ENCODE data around the gene MOCOS. TPM values are rescaled to one million over a fixed set of nuclear protein-coding genes. Genes with fewer than 3 reads are reported as not detected.

MOCOS gene
- total RNA-seq, 2 experiments from 2014 or later = 0.21 to 0.47 TPM

DNA sequence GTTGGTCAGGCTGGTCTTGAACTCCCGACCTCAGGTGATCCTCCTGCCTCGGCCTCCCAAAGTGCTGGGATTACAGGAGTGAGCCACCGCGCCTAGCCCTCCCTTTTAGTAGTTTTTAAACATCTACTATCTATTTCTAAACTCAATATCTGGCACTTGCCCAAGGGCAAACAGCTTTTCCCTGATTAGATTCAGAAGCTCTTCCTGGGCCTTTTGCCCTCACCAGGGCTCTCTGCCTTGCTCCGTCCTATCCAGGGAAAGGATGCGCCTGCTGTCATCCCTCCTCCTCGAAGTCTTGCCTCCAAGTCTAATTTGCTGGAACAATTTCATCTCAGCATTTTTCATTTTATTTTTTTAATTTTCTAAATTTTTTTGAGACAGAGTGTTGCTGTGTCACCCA is 68.8 kb downstream of the MOCOS start:
- H3K36me3 Mint-ChIP-seq (ENCODE audit: low read depth) = no peaks in the 10 kb centered on the region
- peaks cover 6% of the 10 kb centered on the region for H3K27me3 Mint-ChIP-seq (ENCODE audit: low read depth)
- POLR2A ChIA-PET = no interaction called here
- no peaks in the 10 kb centered on the region for H3K9me3 Mint-ChIP-seq (ENCODE audit: insufficient read depth)
- H3K27ac Mint-ChIP-seq = no peak overlapping the region
- no peak overlapping the region for H3K4me3 Mint-ChIP-seq
- DNase-seq (no peak), ATAC-seq (no peak)
- no peaks in the 10 kb centered on the region for H3K4me1 Mint-ChIP-seq (ENCODE audit: low read depth)
- CTCF ChIA-PET = no interaction called here

DNA sequence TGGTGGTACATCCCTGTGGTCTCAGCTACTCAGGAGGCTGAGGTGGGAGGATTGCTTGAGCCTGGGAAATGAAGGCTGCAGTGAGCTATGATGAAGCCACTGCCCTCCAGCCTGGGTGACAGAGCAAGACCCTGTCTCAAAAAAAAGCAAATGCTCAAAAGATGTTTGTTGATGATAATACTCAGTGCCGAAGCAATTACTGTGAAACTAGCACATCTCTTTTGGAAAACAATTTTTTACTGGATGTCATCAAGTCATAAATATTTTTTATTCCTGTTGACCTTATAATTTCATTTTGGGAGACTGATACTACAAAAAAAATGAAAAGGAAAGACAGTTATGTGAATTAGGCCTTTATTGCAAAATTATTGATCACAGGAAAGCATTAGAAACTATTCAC is 75.7 kb downstream of the MOCOS start:
- H3K36me3 Mint-ChIP-seq (ENCODE audit: low read depth) = no peaks in the 10 kb centered on the region
- CTCF ChIA-PET = no interaction called here
- H3K9me3 Mint-ChIP-seq (ENCODE audit: insufficient read depth) = no peaks in the 10 kb centered on the region
- no peak overlapping the region for H3K4me3 Mint-ChIP-seq
- peaks cover 2% of the 10 kb centered on the region for H3K4me1 Mint-ChIP-seq (ENCODE audit: low read depth)
- ATAC-seq = no peak
- DNase-seq = no peak
- no peak overlapping the region for H3K27ac Mint-ChIP-seq
- peaks cover 2% of the 10 kb centered on the region for H3K27me3 Mint-ChIP-seq (ENCODE audit: low read depth)
- POLR2A ChIA-PET = no interaction called here

DNA sequence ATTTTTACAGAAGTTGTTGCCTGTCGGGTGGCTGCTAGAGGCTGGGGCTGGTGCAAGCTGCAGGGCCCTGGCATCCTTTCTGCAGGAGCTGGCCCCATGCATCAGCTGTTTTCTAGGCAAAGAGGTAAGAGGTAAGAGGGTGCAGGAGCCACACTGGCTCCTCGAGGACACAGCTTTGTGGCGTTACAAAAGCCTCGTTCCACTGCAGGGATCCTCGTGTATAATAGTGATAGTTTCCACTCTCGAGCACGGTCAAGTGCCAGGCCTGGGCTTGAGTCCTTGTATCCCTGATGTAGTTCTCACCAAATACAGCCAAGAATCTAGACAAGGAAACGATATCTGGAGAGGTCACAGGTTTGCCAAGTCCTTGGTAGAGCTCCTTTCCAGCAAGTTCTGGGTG is 77.0 kb downstream of the MOCOS start:
- ChIA-PET CTCF (no interaction called here), POLR2A (no interaction called here)
- Mint-ChIP-seq H3K27me3 (ENCODE audit: low read depth) (peaks cover 2% of the 10 kb centered on the region), H3K4me3 (no peak overlapping the region), H3K4me1 (ENCODE audit: low read depth) (peaks cover 4% of the 10 kb centered on the region), H3K36me3 (ENCODE audit: low read depth) (no peaks in the 10 kb centered on the region), H3K27ac (no peak overlapping the region), H3K9me3 (ENCODE audit: insufficient read depth) (no peaks in the 10 kb centered on the region)
- ATAC-seq = no peak
- no peak for DNase-seq

DNA sequence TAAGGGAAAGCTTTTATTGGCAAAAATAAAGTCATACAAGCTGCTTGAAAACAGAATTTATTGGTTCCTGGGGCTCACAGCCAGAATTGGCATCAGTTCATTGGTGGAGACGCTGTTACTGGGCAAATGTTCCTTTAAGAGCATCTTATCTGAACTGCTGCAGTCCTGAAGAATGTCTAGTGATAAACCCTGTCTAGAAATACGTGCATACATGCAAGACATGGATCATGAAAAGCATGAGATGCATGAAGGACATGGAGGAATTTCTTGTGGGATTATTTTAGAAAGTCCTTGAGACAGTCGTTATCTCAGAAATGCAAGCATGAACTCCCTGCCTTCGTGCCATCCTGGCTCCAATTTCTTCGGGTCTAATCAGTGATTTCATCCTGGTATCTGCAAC is 77.7 kb downstream of the MOCOS start:
- Mint-ChIP-seq H3K4me1 (ENCODE audit: low read depth) (peaks cover 4% of the 10 kb centered on the region), H3K27ac (no peak overlapping the region), H3K4me3 (no peak overlapping the region), H3K36me3 (ENCODE audit: low read depth) (no peaks in the 10 kb centered on the region), H3K27me3 (ENCODE audit: low read depth) (peaks cover 4% of the 10 kb centered on the region), H3K9me3 (ENCODE audit: insufficient read depth) (no peaks in the 10 kb centered on the region)
- ATAC-seq (no peak), DNase-seq (no peak)
- CTCF ChIA-PET = no interaction called here
- POLR2A ChIA-PET = no interaction called here

DNA sequence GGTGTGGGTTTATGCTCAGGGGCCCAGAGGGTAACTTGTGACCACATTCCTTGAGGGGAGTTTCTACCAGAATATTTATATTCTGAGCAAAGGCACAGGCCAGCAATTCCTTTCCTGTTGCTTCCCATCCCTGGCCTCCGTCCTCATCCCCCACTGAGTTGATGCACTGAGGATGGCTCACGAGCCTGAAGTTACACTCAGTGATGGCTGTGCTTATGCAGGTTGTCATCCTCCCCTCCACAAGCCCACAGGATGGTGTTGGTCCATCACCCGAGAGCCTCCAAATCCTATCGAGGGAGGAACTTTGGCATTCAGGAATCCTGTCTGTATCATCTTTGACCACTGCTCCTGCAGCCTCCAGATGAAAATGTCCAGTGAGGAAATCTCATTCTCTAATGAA is 81.9 kb downstream of the MOCOS start:
- Mint-ChIP-seq H3K4me3 (no peak overlapping the region), H3K27me3 (ENCODE audit: low read depth) (peaks cover 4% of the 10 kb centered on the region), H3K9me3 (ENCODE audit: insufficient read depth) (no peaks in the 10 kb centered on the region), H3K36me3 (ENCODE audit: low read depth) (no peaks in the 10 kb centered on the region), H3K27ac (no peak overlapping the region), H3K4me1 (ENCODE audit: low read depth) (peaks cover 4% of the 10 kb centered on the region)
- ATAC-seq = no peak
- ChIA-PET CTCF (no interaction called here), POLR2A (no interaction called here)
- DNase-seq = no peak

DNA sequence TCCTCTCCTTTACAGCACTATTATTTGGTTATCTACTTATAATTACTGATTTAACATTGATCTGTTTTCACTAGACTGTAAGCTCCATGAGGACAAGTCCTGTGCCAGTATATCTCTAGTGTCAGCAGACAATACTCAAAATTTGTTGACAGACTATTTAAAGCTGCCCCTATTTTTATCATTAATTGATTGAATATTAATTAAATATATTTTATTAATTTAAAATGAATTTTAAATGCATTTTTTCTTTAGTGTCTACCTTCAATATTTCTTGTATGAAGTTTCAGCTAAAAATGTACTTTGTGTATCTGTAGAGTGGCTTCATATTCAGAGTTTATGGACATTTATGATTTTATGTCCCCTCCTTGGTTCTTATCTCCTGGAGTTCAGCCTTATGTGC is 83.9 kb downstream of the MOCOS start:
- Mint-ChIP-seq H3K36me3 (ENCODE audit: low read depth) (no peaks in the 10 kb centered on the region), H3K9me3 (ENCODE audit: insufficient read depth) (no peaks in the 10 kb centered on the region), H3K4me1 (ENCODE audit: low read depth) (peaks cover 4% of the 10 kb centered on the region), H3K27me3 (ENCODE audit: low read depth) (peaks cover 12% of the 10 kb centered on the region), H3K27ac (no peak overlapping the region), H3K4me3 (no peak overlapping the region)
- no peak for DNase-seq
- ChIA-PET POLR2A (no interaction called here), CTCF (no interaction called here)
- no peak for ATAC-seq

DNA sequence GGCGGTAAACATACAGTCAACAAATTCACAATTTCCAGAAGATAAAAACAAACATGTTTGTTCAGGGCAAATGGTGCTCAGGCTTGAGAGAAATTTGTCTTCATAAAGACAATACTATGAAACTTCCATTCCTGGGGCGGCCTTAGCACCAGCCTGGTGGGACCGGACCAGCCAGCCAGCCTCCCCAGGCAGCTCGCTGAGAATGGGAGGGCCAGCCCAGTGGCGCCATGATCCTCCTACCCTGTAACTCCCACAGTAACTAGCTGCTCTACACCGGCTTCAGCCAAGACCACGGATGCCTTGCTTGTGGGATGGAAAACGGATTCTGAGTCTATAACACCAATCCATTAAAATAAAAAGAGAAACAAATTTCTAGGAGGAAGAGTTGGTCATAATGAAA is 86.0 kb downstream of the MOCOS start:
- ChIA-PET POLR2A (interaction anchor here (0.6 kb wide), 1 partner anchor 19 kb away, joined by 3 read pairs; no protein-coding TSS in a partner anchor), CTCF (interaction anchor here (1.6 kb wide), 1 partner anchor 11 kb away, joined by 7 read pairs; no protein-coding TSS in a partner anchor)
- no peaks in the 10 kb centered on the region for H3K36me3 Mint-ChIP-seq (ENCODE audit: low read depth)
- DNase-seq = no peak
- H3K27me3 Mint-ChIP-seq (ENCODE audit: low read depth) = peaks cover 17% of the 10 kb centered on the region
- no peaks in the 10 kb centered on the region for H3K9me3 Mint-ChIP-seq (ENCODE audit: insufficient read depth)
- no peak for ATAC-seq
- H3K27ac Mint-ChIP-seq = no peak overlapping the region
- H3K4me1 Mint-ChIP-seq (ENCODE audit: low read depth) = no peaks in the 10 kb centered on the region
- H3K4me3 Mint-ChIP-seq = no peak overlapping the region

DNA sequence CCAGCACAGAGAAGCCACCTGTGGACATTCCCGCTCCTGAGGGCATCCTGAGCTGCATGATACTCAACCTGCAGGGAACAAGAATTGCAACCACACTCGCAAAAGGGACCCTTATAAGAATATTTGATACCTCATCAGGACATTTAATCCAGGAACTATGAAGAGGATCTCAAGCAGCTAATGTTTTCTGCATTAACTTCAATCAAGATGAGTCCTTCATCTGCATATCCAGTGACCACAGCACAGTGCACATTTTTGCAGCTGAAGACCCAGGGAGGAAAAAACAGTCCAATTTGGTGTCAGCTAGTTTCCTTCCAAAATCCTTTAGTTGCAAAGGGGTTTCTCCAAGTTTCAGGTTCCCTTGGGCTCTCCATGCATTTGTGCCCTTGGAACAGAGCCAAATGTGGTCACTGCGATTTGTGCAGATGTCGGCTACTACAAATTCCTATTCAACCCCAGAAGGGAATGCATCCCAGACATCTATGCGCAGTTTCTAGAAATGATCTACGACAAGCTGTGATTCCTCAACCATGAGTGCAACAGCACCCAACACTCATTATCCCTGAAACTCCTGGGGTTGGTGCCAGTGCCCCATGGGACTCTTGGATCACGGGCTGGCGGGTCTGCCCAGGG is 86.9 kb downstream of the MOCOS start:
- CTCF ChIA-PET = interaction anchor here (1.6 kb wide), 1 partner anchor 10 kb away, joined by 7 read pairs; no protein-coding TSS in a partner anchor
- Mint-ChIP-seq H3K4me3 (no peak overlapping the region), H3K4me1 (ENCODE audit: low read depth) (no peaks in the 10 kb centered on the region), H3K27ac (no peak overlapping the region), H3K9me3 (ENCODE audit: insufficient read depth) (no peaks in the 10 kb centered on the region), H3K27me3 (ENCODE audit: low read depth) (peaks cover 21% of the 10 kb centered on the region), H3K36me3 (ENCODE audit: low read depth) (no peaks in the 10 kb centered on the region)
- POLR2A ChIA-PET = no interaction called here
- DNase-seq (no peak), ATAC-seq (no peak)

DNA sequence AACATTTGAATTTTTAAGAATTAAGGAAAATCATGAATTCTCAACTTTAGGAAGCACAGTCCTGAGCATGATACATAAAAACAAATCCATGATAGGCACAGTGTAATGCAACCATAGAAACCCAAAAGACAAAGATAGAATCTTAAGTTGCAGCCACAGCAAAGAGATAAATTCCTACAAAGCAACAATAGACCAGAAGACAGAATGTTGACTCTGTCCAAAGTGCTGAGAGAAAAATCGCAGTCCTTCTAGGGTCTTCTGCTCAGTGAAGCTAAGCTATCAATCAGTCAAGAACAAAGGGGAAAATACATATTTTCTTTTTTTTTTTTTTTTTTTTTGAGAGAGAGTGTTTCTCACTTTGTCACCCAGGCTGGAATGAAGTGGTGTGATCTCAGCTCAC is 88.3 kb downstream of the MOCOS start:
- ATAC-seq = no peak
- H3K9me3 Mint-ChIP-seq (ENCODE audit: insufficient read depth) = no peaks in the 10 kb centered on the region
- no peak for DNase-seq
- H3K27ac Mint-ChIP-seq = no peak overlapping the region
- CTCF ChIA-PET = no interaction called here
- POLR2A ChIA-PET = no interaction called here
- peaks cover 26% of the 10 kb centered on the region for H3K27me3 Mint-ChIP-seq (ENCODE audit: low read depth)
- no peak overlapping the region for H3K4me3 Mint-ChIP-seq
- H3K36me3 Mint-ChIP-seq (ENCODE audit: low read depth) = no peaks in the 10 kb centered on the region
- H3K4me1 Mint-ChIP-seq (ENCODE audit: low read depth) = no peaks in the 10 kb centered on the region

DNA sequence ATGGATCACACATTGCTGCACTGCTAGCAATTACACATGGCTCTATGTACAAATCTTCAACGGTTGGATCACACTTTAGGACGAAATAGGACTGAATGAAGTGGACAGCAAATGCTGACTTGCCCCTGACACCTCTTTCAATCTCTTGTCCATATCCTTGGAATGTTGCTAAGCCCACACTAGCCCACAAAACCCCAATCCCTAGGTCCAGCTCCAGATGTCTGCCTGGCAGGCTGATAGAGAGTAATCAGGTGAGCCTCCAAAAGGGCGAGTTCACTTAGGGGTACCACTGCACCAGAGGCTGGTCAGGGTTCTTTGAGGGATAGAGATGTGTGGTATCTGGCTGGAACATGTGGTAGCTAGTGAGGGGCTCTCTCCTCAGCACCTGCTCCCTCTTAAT is 91.7 kb downstream of the MOCOS start:
- H3K4me3 Mint-ChIP-seq = no peak overlapping the region
- H3K27me3 Mint-ChIP-seq (ENCODE audit: low read depth) = peaks cover 29% of the 10 kb centered on the region
- no peak for DNase-seq
- no peaks in the 10 kb centered on the region for H3K4me1 Mint-ChIP-seq (ENCODE audit: low read depth)
- ChIA-PET CTCF (interaction anchor here (0.6 to 3.4 kb wide), 3 partner anchors 183 to 194 kb away, joined by 3 to 19 read pairs (median 6); no protein-coding TSS in a partner anchor), POLR2A (no interaction called here)
- no peak for ATAC-seq
- no peak overlapping the region for H3K27ac Mint-ChIP-seq
- H3K9me3 Mint-ChIP-seq (ENCODE audit: insufficient read depth) = no peaks in the 10 kb centered on the region
- no peaks in the 10 kb centered on the region for H3K36me3 Mint-ChIP-seq (ENCODE audit: low read depth)

DNA sequence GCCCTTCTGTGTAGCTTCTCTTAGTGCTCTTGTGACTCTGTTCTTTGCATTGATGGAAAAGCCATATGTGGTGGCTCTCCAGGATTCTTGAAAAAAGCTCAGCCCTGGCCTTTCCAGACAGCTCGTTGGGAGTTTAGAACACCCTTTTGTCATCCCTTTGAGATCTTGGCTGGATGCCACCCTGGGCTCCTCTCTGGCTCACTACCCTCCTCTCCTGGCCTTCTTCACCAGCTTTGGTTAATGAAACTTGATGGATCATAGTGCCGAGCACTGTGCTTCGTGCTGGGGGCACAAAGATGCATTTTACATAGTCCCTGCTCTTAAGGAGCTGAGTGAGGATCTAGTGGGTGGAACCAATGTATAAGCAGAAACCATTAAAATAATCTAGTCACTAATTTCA is 94.6 kb downstream of the MOCOS start:
- ATAC-seq = no peak
- Mint-ChIP-seq H3K27me3 (ENCODE audit: low read depth) (peaks cover 18% of the 10 kb centered on the region), H3K9me3 (ENCODE audit: insufficient read depth) (no peaks in the 10 kb centered on the region), H3K4me3 (no peak overlapping the region), H3K36me3 (ENCODE audit: low read depth) (no peaks in the 10 kb centered on the region), H3K27ac (no peak overlapping the region), H3K4me1 (ENCODE audit: low read depth) (peaks cover 1% of the 10 kb centered on the region)
- DNase-seq = no peak
- POLR2A ChIA-PET = no interaction called here
- CTCF ChIA-PET = interaction anchor here (1.2 to 5.6 kb wide), 3 partner anchors 62 to 264 kb away, joined by 4 to 47 read pairs (median 19); no protein-coding TSS in a partner anchor

DNA sequence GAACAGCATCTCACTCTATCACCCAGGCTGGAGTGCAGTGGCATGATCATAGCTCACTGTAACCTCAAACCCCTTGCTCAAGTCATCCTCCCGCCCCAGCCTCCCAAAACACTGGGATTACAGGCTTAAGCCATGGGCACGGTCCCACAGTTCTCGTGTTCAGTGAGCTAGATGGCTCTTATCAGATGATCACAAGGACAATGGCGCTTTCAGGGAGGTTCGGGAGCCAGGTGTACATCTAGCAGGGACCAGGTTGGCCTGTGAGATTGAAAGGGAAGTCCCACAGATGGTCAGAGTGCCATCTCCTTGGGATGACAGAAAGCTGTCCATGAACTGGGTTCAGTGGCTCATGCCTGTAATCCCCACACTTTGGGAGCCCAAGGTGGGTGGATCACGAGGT is 96.2 kb downstream of the MOCOS start:
- ATAC-seq (no peak), DNase-seq (no peak)
- ChIA-PET POLR2A (no interaction called here), CTCF (interaction anchor here (0.9 to 5.6 kb wide), 9 partner anchors 10 to 266 kb away, joined by 3 to 50 read pairs (median 7); no protein-coding TSS in a partner anchor)
- Mint-ChIP-seq H3K4me3 (no peak overlapping the region), H3K36me3 (ENCODE audit: low read depth) (no peaks in the 10 kb centered on the region), H3K9me3 (ENCODE audit: insufficient read depth) (no peaks in the 10 kb centered on the region), H3K27ac (no peak overlapping the region), H3K4me1 (ENCODE audit: low read depth) (peaks cover 1% of the 10 kb centered on the region), H3K27me3 (ENCODE audit: low read depth) (peaks cover 15% of the 10 kb centered on the region)

DNA sequence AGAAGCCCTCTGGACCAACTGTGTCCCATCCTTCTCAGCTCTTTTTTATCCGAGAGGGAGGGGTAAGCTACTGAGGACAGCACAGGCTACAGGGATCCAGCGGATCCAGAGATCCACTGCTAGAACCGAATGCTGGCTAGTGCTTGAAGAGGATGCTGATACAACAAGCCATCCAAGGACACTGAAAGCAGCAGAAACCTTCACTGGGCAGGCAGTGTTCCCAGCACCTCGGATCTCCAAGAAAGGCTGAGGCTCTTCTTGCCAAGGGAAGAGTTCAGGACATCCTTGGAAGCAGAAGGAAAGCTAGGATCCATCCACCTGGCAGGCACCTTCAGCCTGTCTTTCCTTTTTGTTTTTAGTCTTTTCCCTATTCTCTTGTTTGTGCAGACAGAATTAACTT is 97.0 kb downstream of the MOCOS start:
- POLR2A ChIA-PET = no interaction called here
- Mint-ChIP-seq H3K36me3 (ENCODE audit: low read depth) (no peaks in the 10 kb centered on the region), H3K9me3 (ENCODE audit: insufficient read depth) (no peaks in the 10 kb centered on the region), H3K27me3 (ENCODE audit: low read depth) (peaks cover 14% of the 10 kb centered on the region), H3K4me1 (ENCODE audit: low read depth) (peaks cover 1% of the 10 kb centered on the region), H3K4me3 (no peak overlapping the region), H3K27ac (no peak overlapping the region)
- DNase-seq (no peak), ATAC-seq (no peak)
- CTCF ChIA-PET = interaction anchor here (0.6 to 5.6 kb wide), 19 partner anchors 9 to 273 kb away, joined by 3 to 50 read pairs (median 5); partner anchors contain the start of genes ELP2 and SLC39A6
